NCI-H2227 treated with DMSO at 0.1 percent for 48 hours (cell line): ENCODE results near the gene PDE1C.
A peak's percentile ranks its signal among the peaks of the same experiment; 100 is the strongest.

ENCODE experiments used
- DNase-seq: peaks from one replicate; lab custom pipeline; 2025; lab: John Stamatoyannopoulos, UW

PDE1C gene

GRCh38 chr7:31775556-31775955 lies 294.7 kb downstream of the PDE1C start:
- DNase-seq = no peak

GRCh38 chr7:31772211-31772610 lies 298.0 kb downstream of the PDE1C start:
- no peak for DNase-seq

GRCh38 chr7:31767686-31768358 lies 302.4 kb downstream of the PDE1C start:
- no peak for DNase-seq

- DNase-seq = no peak
These were observed 305.7 kb downstream of the PDE1C start for GRCh38 chr7:31764462-31764861.

- DNase-seq = no peak
These were observed 306.7 kb downstream of the PDE1C start for GRCh38 chr7:31763548-31763947.

GRCh38 chr7:31761646-31762045 lies 308.6 kb downstream of the PDE1C start:
- no peak for DNase-seq

- DNase-seq = no peak
These were observed 311.5 kb downstream of the PDE1C start for GRCh38 chr7:31758755-31759154.

- no peak for DNase-seq
These were observed 318.5 kb downstream of the PDE1C start for GRCh38 chr7:31751726-31752125.

GRCh38 chr7:31748084-31748483 lies 322.1 kb downstream of the PDE1C start:
- DNase-seq = no peak

- no peak for DNase-seq
These were observed 322.7 kb downstream of the PDE1C start for GRCh38 chr7:31747553-31747952.

GRCh38 chr7:31744294-31744874 lies 325.8 kb downstream of the PDE1C start:
- peak; percentile 55 for DNase-seq

GRCh38 chr7:31741852-31742251 lies 328.4 kb downstream of the PDE1C start:
- no peak for DNase-seq

- peak; percentile 64 for DNase-seq
These were observed 333.9 kb downstream of the PDE1C start for GRCh38 chr7:31735991-31736982.

GRCh38 chr7:31734456-31734855 lies 335.8 kb downstream of the PDE1C start:
- no peak for DNase-seq

- DNase-seq = no peak
These were observed 340.9 kb downstream of the PDE1C start for GRCh38 chr7:31729195-31729804.

- DNase-seq = no peak
These were observed 345.5 kb downstream of the PDE1C start for GRCh38 chr7:31724696-31725095.

- DNase-seq = no peak
These were observed 349.8 kb downstream of the PDE1C start for GRCh38 chr7:31720366-31720765.

GRCh38 chr7:31716355-31716754 lies 353.9 kb downstream of the PDE1C start:
- no peak for DNase-seq

GRCh38 chr7:31710171-31710570 lies 360.0 kb downstream of the PDE1C start:
- no peak for DNase-seq

- DNase-seq = no peak
These were observed 363.1 kb downstream of the PDE1C start for GRCh38 chr7:31707089-31707488.

- DNase-seq = no peak
These were observed 364.8 kb downstream of the PDE1C start for GRCh38 chr7:31705377-31705776.

- no peak for DNase-seq
These were observed 367.9 kb downstream of the PDE1C start for GRCh38 chr7:31702354-31702753.
